ENCODE results near the gene NOS1.

DNA sequence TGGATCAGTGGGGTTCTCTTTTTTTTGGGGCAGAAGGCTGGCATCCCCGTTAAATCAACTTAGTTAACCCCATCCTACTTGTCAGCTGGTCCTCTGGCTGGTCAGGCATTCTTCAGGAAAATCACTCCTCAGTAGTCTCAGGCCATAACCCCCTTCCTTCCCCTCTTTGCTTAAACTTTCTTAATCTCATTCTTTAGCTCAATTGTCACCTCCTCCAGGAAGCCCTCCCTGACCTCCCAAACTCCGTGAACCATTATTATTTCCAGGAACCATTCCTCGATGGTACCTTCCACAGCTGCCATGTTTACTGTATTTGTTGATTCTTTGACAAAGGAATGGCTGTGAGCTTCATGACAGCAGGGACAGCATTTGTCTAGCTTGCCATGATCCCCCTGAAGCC is 98.7 kb downstream of the NOS1 start:
- TF ChIP-seq, protein P1, sequence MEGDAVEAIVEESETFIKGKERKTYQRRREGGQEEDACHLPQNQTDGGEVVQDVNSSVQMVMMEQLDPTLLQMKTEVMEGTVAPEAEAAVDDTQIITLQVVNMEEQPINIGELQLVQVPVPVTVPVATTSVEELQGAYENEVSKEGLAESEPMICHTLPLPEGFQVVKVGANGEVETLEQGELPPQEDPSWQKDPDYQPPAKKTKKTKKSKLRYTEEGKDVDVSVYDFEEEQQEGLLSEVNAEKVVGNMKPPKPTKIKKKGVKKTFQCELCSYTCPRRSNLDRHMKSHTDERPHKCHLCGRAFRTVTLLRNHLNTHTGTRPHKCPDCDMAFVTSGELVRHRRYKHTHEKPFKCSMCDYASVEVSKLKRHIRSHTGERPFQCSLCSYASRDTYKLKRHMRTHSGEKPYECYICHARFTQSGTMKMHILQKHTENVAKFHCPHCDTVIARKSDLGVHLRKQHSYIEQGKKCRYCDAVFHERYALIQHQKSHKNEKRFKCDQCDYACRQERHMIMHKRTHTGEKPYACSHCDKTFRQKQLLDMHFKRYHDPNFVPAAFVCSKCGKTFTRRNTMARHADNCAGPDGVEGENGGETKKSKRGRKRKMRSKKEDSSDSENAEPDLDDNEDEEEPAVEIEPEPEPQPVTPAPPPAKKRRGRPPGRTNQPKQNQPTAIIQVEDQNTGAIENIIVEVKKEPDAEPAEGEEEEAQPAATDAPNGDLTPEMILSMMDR (conservative IDR thresholded peaks at IDR 0.05; ENCODE audit: low read length): no peak
- no peak for TF ChIP-seq EZH2phosphoT487 (IDR thresholded peaks at IDR 0.05; ENCODE audit: borderline replicate concordance, low read depth, low read length)
